Neural progenitor cell (in vitro differentiated cells): ENCODE results near the gene STX8. TPM values are rescaled to one million over a fixed set of nuclear protein-coding genes. Genes with fewer than 3 reads are reported as not detected.
"Not testable (repeated sequence)": the region's sequence is repeated elsewhere in the genome, so short reads cannot be mapped to it uniquely, and the experiment has no call there.

Source experiments
- DNase-seq: peaks from one replicate; pipeline ENCODE4 v3.0.0-alpha.2; 2016; ENCODE audit warnings: low spot score
- H2AFZ ChIP-seq: fragments of 200-600 bp; sonication (generic); replicated peaks from 2 replicates; pipeline ENCODE4 v1.6.1; 2016; ENCODE audit warnings: antibody characterized with exemption
- H3F3A ChIP-seq: fragments of 200-600 bp; sonication (generic); 2 replicates; pipeline ENCODE4 v1.6.1; 2016; ENCODE audit warnings: antibody characterized with exemption, low read depth
- H3K27ac ChIP-seq: fragments of 200-600 bp; sonication (generic); 2 replicates; pipeline ENCODE4 v1.5.1; 2016; ENCODE audit warnings: mild to moderate bottlenecking
- H3K27me3 ChIP-seq: fragments of 200-600 bp; sonication (generic); 2 replicates; pipeline ENCODE4 v1.6.1; 2016; ENCODE audit warnings: mild to moderate bottlenecking, moderate library complexity
- H3K36me3 ChIP-seq: fragments of 200-600 bp; sonication (generic); 2 replicates; pipeline ENCODE4 v1.5.1; 2016
- H3K4me1 ChIP-seq: fragments of 200-600 bp; sonication (generic); 2 replicates; pipeline ENCODE4 v1.6.1; 2016; ENCODE audit warnings: mixed run types
- H3K4me2 ChIP-seq: fragments of 200-600 bp; sonication (generic); 2 replicates; pipeline ENCODE4 v1.6.1; 2016
- H3K4me3 ChIP-seq: fragments of 200-600 bp; sonication (generic); 2 replicates; pipeline ENCODE4 v1.5.1; 2016
- H3K79me2 ChIP-seq: fragments of 200-600 bp; sonication (generic); 2 replicates; pipeline ENCODE4 v1.6.1; 2016; ENCODE audit warnings: low read depth
- H3K9ac ChIP-seq: fragments of 200-600 bp; sonication (generic); 2 replicates; pipeline ENCODE4 v1.6.1; 2016
- H3K9me3 ChIP-seq: fragments of 200-600 bp; sonication (generic); 2 replicates; pipeline ENCODE4 v1.5.1; 2016; ENCODE audit warnings: low read depth
- H4K20me1 ChIP-seq: fragments of 200-600 bp; sonication (generic); 2 replicates; pipeline ENCODE4 v1.6.1; 2016; ENCODE audit warnings: low read depth
- H3K27ac Mint-ChIP-seq: 3 replicates; pipeline ENCODE4 v1.8.0; 2021; ENCODE audit warnings: mixed read lengths
- H3K27me3 Mint-ChIP-seq: 2 replicates; pipeline ENCODE4 v1.8.0; 2022; ENCODE audit warnings: low read depth, mild to moderate bottlenecking, inconsistent platforms, moderate library complexity, mixed read lengths; ENCODE audit not compliant: insufficient read depth
- H3K36me3 Mint-ChIP-seq: 3 replicates; pipeline ENCODE4 v1.8.0; 2021; ENCODE audit warnings: mixed read lengths
- H3K4me1 Mint-ChIP-seq: 3 replicates; pipeline ENCODE4 v1.8.0; 2021; ENCODE audit warnings: mixed read lengths
- H3K4me3 Mint-ChIP-seq: 3 replicates; pipeline ENCODE4 v1.8.0; 2021; ENCODE audit warnings: mild to moderate bottlenecking, moderate library complexity, mixed read lengths
- H3K9me3 Mint-ChIP-seq: 3 replicates; pipeline ENCODE4 v1.8.0; 2020; ENCODE audit warnings: mixed read lengths
- CTCF ChIP-seq: fragments of 200-600 bp; sonication (generic); IDR thresholded peaks from 2 replicates; pipeline ENCODE4 v1.5.1; 2017; ENCODE audit warnings: antibody characterized with exemption, mild to moderate bottlenecking
- EZH2 ChIP-seq: fragments of 200-600 bp; sonication (generic); IDR thresholded peaks from 2 replicates; pipeline ENCODE4 v1.6.1; 2017; ENCODE audit warnings: antibody characterized with exemption, mild to moderate bottlenecking, moderate library complexity
- EZH2phosphoT487 ChIP-seq: fragments of 200-600 bp; sonication (generic); IDR thresholded peaks from 2 replicates; pipeline ENCODE4 v1.6.1; 2017; ENCODE audit warnings: antibody characterized with exemption
- total RNA-seq: library from RNA; depleted of rRNA; stranded (reverse); fragments of >200 nt; gene quantifications from 2 replicates; pipeline ENCODE4 v1.2.3, GENCODE V29; 2015; ENCODE audit warnings: low replicate concordance

STX8 gene
- total RNA-seq, 1 donor from 2014 or later = 79.7 TPM

DNA sequence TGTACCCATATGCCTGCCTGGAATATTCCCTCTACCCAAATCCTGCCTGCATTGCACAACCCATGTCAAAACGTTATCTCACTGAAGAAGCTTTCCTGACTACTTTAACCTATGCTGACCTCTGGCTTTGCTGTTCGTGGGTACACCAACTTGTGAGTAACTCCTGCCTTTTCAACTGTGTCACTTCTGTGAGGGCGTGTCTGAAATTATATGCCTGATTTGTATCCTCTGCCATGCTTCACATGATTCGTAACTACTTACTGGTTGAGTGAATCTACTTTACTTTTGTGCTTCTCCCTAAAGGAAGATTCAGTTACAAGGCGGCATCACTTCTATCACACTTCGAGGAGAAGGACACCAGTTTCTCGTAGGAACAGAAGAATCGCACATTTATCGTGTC lies 36.4 kb upstream of the STX8 start:
- no peak for TF ChIP-seq CTCF
- no peak for TF ChIP-seq EZH2phosphoT487
- TF ChIP-seq EZH2 = no peak

GRCh38 chr17:9611557-9611956 lies 35.9 kb upstream of the STX8 start:
- peaks cover 4% of the 10 kb centered on the region for H3K27me3 Mint-ChIP-seq
- Histone ChIP-seq H3K4me2 (no peak overlapping the region), H3K36me3 (no peaks in the 10 kb centered on the region), H3K4me1 (no peaks in the 10 kb centered on the region), H3F3A (no peaks in the 10 kb centered on the region), H3K4me3 (no peak overlapping the region), H2AFZ (no peak overlapping the region), H3K27me3 (no peaks in the 10 kb centered on the region), H4K20me1 (no peaks in the 10 kb centered on the region), H3K9ac (no peak overlapping the region), H3K27ac (no peak overlapping the region), H3K79me2 (no peaks in the 10 kb centered on the region), H3K9me3 (no peaks in the 10 kb centered on the region)
- no peak for TF ChIP-seq CTCF
- TF ChIP-seq EZH2phosphoT487 = no peak
- no peak for TF ChIP-seq EZH2
- H3K36me3 Mint-ChIP-seq = no peaks in the 10 kb centered on the region
- no peak overlapping the region for H3K27ac Mint-ChIP-seq
- H3K4me3 Mint-ChIP-seq = no peak overlapping the region
- H3K4me1 Mint-ChIP-seq = peaks cover 4% of the 10 kb centered on the region
- no peaks in the 10 kb centered on the region for H3K9me3 Mint-ChIP-seq
- DNase-seq = no peak

More for the DNA sequence above, 36.4 kb upstream of the STX8 start:
- Histone ChIP-seq H3K27me3 (no peaks in the 10 kb centered on the region), H4K20me1 (no peaks in the 10 kb centered on the region), H3F3A (no peaks in the 10 kb centered on the region), H3K4me3 (no peak overlapping the region), H3K9ac (no peak overlapping the region), H3K4me1 (no peaks in the 10 kb centered on the region), H3K79me2 (no peaks in the 10 kb centered on the region), H3K36me3 (no peaks in the 10 kb centered on the region), H3K9me3 (no peaks in the 10 kb centered on the region), H3K4me2 (no peak overlapping the region), H2AFZ (no peak overlapping the region), H3K27ac (no peak overlapping the region)
- Mint-ChIP-seq H3K27me3 (peaks cover 4% of the 10 kb centered on the region), H3K4me1 (peaks cover 4% of the 10 kb centered on the region), H3K4me3 (no peak overlapping the region), H3K9me3 (no peaks in the 10 kb centered on the region), H3K27ac (no peak overlapping the region), H3K36me3 (no peaks in the 10 kb centered on the region)
- DNase-seq = no peak

GRCh38 chr17:9607058-9607457 lies 31.4 kb upstream of the STX8 start:
- not testable (repeated sequence) for H3K4me3 ChIP-seq, H3K4me2 ChIP-seq, H3K4me1 Mint-ChIP-seq, H3K27me3 Mint-ChIP-seq, H3K36me3 Mint-ChIP-seq, H3K4me1 ChIP-seq, DNase-seq, H3K9me3 ChIP-seq, H3K79me2 ChIP-seq, H3K9me3 Mint-ChIP-seq, H3K27ac Mint-ChIP-seq, H3K27ac ChIP-seq, H3K9ac ChIP-seq, H3K27me3 ChIP-seq, H3K4me3 Mint-ChIP-seq, H3F3A ChIP-seq, H2AFZ ChIP-seq, H3K36me3 ChIP-seq, H4K20me1 ChIP-seq

- Mint-ChIP-seq H3K36me3 (no peaks in the 10 kb centered on the region), H3K27ac (no peak overlapping the region), H3K4me1 (no peaks in the 10 kb centered on the region), H3K4me3 (no peak overlapping the region), H3K9me3 (no peaks in the 10 kb centered on the region), H3K27me3 (peaks cover 3% of the 10 kb centered on the region)
- no peaks in the 10 kb centered on the region for H3K9me3 ChIP-seq
- no peaks in the 10 kb centered on the region for H3K4me1 ChIP-seq
- no peaks in the 10 kb centered on the region for H3K36me3 ChIP-seq
- H3K79me2 ChIP-seq = no peaks in the 10 kb centered on the region
- H3K27me3 ChIP-seq = no peaks in the 10 kb centered on the region
- no peak overlapping the region for H2AFZ ChIP-seq
- H3K4me3 ChIP-seq = no peak overlapping the region
- no peak for DNase-seq
- H4K20me1 ChIP-seq = no peaks in the 10 kb centered on the region
- H3F3A ChIP-seq = no peaks in the 10 kb centered on the region
- H3K9ac ChIP-seq = no peak overlapping the region
- no peak overlapping the region for H3K27ac ChIP-seq
- no peak overlapping the region for H3K4me2 ChIP-seq
- TF ChIP-seq EZH2 = no peak
- no peak for TF ChIP-seq CTCF
- no peak for TF ChIP-seq EZH2phosphoT487
These were observed 30.8 kb upstream of the STX8 start for GRCh38 chr17:9606453-9606852.

- H4K20me1 ChIP-seq, H3K4me1 Mint-ChIP-seq, H3K4me2 ChIP-seq, H3K9me3 ChIP-seq, H3K79me2 ChIP-seq, H3K27ac ChIP-seq, H2AFZ ChIP-seq, DNase-seq, H3K9me3 Mint-ChIP-seq, H3K4me3 Mint-ChIP-seq, H3F3A ChIP-seq, H3K27me3 Mint-ChIP-seq, H3K36me3 ChIP-seq, H3K36me3 Mint-ChIP-seq, H3K9ac ChIP-seq, H3K27me3 ChIP-seq, H3K4me1 ChIP-seq, H3K4me3 ChIP-seq, H3K27ac Mint-ChIP-seq: not testable (repeated sequence)
These were observed 29.0 kb upstream of the STX8 start for GRCh38 chr17:9604583-9604982.
